Measurements from ENCODE around the gene GCNT1. TPM values are rescaled to one million over a fixed set of nuclear protein-coding genes. Genes with fewer than 3 reads are reported as not detected.

Gene GCNT1
- total and polyA plus RNA-seq, 2 of the 13 experiments (the other 11 are each of a cell fraction or from before 2014, with no cell fraction given), result 0.55 to 1.7 TPM

DNA sequence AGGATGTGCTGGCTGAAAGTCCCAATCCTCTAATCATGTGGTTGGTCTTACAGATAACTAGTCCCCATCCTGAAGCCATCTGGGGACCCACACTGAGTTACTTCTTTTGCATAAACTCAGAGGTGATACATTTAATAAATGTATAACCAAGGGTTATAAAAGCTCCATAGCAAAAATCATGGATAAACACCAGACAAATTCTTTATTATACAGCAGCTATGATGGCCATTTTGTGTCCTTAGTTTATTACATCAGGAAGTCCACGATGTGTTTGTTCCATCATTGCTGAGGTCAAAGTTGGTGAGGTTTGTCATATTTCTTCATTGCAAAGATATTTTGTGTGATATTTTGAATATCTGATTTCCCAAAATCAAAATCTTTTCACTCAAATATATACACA lies 80.2 kb downstream of the GCNT1 start:
- Histone ChIP-seq H2AFZ (ENCODE audit: low read length) (no peak overlapping the region), H3K4me1 (ENCODE audit: insufficient read depth, low read length) (no peaks in the 10 kb centered on the region), H3K36me3 (replicated peaks in 1 of 2; ENCODE audit: control insufficient read depth in 1 of 2, insufficient read depth in 2 of 2, low read length in 2 of 2) (no peaks in the 10 kb centered on the region), H4K20me1 (ENCODE audit: insufficient read depth, low read length) (no peaks in the 10 kb centered on the region), H3K27me3 (ENCODE audit: control insufficient read depth in 1 of 2, insufficient read depth in 2 of 2, low read length in 2 of 2) (no peaks in the 10 kb centered on the region), H3K4me2 (ENCODE audit: low read depth, low read length) (no peak overlapping the region), H3K4me3 (replicated peaks in 1 of 3; ENCODE audit: insufficient read depth in 1 of 3, low read depth in 2 of 3, low read length in 3 of 3) (no peak overlapping the region), H3K27ac (ENCODE audit: extremely low read length, insufficient read depth, low read length) (no peak overlapping the region), H3K9me3 (ENCODE audit: low read length) (no peaks in the 10 kb centered on the region), H3K79me2 (ENCODE audit: insufficient read depth, low read length) (no peaks in the 10 kb centered on the region), H3K9ac (ENCODE audit: insufficient read depth, low read depth, low read length) (no peak overlapping the region)
- FAIRE-seq (no peak), DNase-seq (ENCODE audit: low spot score) (no peak), ATAC-seq (no peak)
- WGBS (ENCODE audit: low lambda C conversion rate), result 0% methylated on average over 1 of the region's 1 CpG
- ChIA-PET POLR2A (no interaction called here), CTCF (ENCODE audit: low intra/inter-chr PET ratio, low total read pairs) (no interaction called here)
- TF ChIP-seq, protein P1, sequence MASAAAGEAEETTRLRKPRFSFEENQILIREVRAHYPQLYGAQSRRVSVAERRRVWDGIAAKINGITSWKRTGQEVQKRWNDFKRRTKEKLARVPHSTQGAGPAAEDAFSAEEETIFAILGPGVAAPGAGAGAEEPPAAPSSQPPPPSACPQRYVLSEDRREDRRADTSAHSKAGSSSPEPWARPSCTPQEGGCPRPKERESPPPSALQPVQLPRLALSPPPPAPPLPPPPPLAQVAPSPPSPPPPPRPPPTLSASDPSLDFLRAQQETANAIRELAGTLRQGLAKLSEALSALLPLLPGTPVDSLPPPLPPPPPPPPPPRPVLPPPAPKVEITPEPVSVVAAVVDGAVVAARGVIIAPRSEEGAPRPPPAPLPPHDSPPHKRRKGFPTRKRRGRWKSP (CRISPR knock-in tag; IDR thresholded peaks at IDR 0.05), result no peak
- TF ChIP-seq RFXANK (CRISPR knock-in tag; IDR thresholded peaks at IDR 0.05), result no peak
- TF ChIP-seq FOXJ3 (CRISPR knock-in tag; IDR thresholded peaks at IDR 0.05; ENCODE audit: borderline replicate concordance), result no peak
- no peak for TF ChIP-seq ZNF274 (CRISPR knock-in tag; IDR thresholded peaks at IDR 0.05)
- no peak for TF ChIP-seq EZH2 (conservative IDR thresholded peaks at IDR 0.05; ENCODE audit: low read depth, low read length)
- no peak for TF ChIP-seq KDM5B (CRISPR knock-in tag; IDR thresholded peaks at IDR 0.05; ENCODE audit: borderline replicate concordance)
- TF ChIP-seq CAMTA2 (CRISPR knock-in tag; IDR thresholded peaks at IDR 0.05; ENCODE audit: borderline replicate concordance), result no peak
- no peak for TF ChIP-seq ZNF883 (CRISPR knock-in tag; IDR thresholded peaks at IDR 0.05; ENCODE audit: not compliant biosample characterization)
- TF ChIP-seq, protein P2, sequence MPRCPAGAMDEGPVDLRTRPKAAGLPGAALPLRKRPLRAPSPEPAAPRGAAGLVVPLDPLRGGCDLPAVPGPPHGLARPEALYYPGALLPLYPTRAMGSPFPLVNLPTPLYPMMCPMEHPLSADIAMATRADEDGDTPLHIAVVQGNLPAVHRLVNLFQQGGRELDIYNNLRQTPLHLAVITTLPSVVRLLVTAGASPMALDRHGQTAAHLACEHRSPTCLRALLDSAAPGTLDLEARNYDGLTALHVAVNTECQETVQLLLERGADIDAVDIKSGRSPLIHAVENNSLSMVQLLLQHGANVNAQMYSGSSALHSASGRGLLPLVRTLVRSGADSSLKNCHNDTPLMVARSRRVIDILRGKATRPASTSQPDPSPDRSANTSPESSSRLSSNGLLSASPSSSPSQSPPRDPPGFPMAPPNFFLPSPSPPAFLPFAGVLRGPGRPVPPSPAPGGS (CRISPR knock-in tag; IDR thresholded peaks at IDR 0.05), result no peak
- no peak for TF ChIP-seq POLR2A (IDR thresholded peaks at IDR 0.05; ENCODE audit: insufficient read depth in 1 of 2, low read depth in 2 of 2, low read length in 2 of 2)
- no peak for TF ChIP-seq REL (CRISPR knock-in tag; conservative IDR thresholded peaks at IDR 0.05)
- TF ChIP-seq ZFY (CRISPR knock-in tag; IDR thresholded peaks at IDR 0.05), result no peak
- TF ChIP-seq, protein P3, sequence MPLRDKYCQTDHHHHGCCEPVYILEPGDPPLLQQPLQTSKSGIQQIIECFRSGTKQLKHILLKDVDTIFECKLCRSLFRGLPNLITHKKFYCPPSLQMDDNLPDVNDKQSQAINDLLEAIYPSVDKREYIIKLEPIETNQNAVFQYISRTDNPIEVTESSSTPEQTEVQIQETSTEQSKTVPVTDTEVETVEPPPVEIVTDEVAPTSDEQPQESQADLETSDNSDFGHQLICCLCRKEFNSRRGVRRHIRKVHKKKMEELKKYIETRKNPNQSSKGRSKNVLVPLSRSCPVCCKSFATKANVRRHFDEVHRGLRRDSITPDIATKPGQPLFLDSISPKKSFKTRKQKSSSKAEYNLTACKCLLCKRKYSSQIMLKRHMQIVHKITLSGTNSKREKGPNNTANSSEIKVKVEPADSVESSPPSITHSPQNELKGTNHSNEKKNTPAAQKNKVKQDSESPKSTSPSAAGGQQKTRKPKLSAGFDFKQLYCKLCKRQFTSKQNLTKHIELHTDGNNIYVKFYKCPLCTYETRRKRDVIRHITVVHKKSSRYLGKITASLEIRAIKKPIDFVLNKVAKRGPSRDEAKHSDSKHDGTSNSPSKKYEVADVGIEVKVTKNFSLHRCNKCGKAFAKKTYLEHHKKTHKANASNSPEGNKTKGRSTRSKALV (CRISPR knock-in tag; IDR thresholded peaks at IDR 0.05), result no peak
- no peak for TF ChIP-seq ZBTB38 (CRISPR knock-in tag; IDR thresholded peaks at IDR 0.05)
- TF ChIP-seq CREM (IDR thresholded peaks at IDR 0.05), result no peak
- no peak for TF ChIP-seq CREM (CRISPR knock-in tag; IDR thresholded peaks at IDR 0.05)
- TF ChIP-seq ZNF224 (CRISPR knock-in tag; IDR thresholded peaks at IDR 0.05), result no peak
- TF ChIP-seq AGO2 (optimal IDR thresholded peaks at IDR 0.05; ENCODE audit: low read depth, low read length), result no peak
- TF ChIP-seq ZNF44 (CRISPR knock-in tag; IDR thresholded peaks at IDR 0.05), result no peak
- TF ChIP-seq RORA (CRISPR knock-in tag; IDR thresholded peaks at IDR 0.05), result no peak
- no peak for TF ChIP-seq KLF16 (CRISPR knock-in tag; IDR thresholded peaks at IDR 0.05)
- in situ Hi-C loops (cut with HindIII; ENCODE audit: extremely low pct_ligation_motif_present, low pct_unique_long_range_greater_than_20kb) (no loop called here), intact Hi-C loops (cut with micrococcal nuclease; ENCODE audit: unreplicated experiment) (no loop called here)
- no TSS peak for BruUV-seq (replicated peaks)
